HL-60 (cell line): Measurements from ENCODE around the gene TYK2.

Experiments used
- GABPA ChIP-seq: IDR thresholded peaks from 2 replicates; pipeline ENCODE4 v1.6.1; 2012; ENCODE audit warnings: low read depth
- POLR2AphosphoS5 ChIP-seq: IDR thresholded peaks from 2 replicates; pipeline ENCODE4 v1.6.1; 2012; ENCODE audit warnings: low read depth
- SPI1 ChIP-seq: IDR thresholded peaks from 2 replicates; pipeline ENCODE4 v1.6.1; 2012; ENCODE audit warnings: low read depth, mild to moderate bottlenecking, borderline replicate concordance
- TF ChIP-seq, protein P1 (sequence below): IDR thresholded peaks from 2 replicates; pipeline ENCODE4 v1.6.1; 2012; ENCODE audit warnings: low read depth; ENCODE audit not compliant: insufficient replicate concordance
- TF ChIP-seq, protein P2 (sequence below): IDR thresholded peaks from one replicate; pipeline ENCODE4 v1.5.1; 2011; ENCODE audit warnings: low read length, control low read depth, inconsistent platforms; ENCODE audit not compliant: insufficient read depth

DNA sequence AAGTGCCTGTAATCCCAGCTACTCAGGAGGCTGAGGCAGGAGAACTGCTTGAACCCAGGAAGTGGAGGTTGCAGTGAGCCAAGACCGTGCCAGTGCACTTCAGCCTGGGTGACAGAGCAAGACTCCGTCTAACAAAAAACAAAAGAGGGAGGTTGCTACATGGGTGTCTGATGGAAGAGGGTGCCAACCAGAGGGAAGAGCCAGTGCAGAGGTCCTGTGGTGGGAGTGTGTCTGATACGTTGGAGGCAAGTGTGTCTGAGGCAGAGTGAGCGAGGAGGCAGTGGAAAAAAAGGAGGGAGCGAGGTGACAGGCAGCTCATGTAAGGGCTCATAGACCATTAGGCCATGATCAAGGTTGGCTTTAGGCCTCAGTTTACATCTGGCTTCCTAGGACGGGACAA is 46.8 kb upstream of the TYK2 start:
- TF ChIP-seq, protein P1, sequence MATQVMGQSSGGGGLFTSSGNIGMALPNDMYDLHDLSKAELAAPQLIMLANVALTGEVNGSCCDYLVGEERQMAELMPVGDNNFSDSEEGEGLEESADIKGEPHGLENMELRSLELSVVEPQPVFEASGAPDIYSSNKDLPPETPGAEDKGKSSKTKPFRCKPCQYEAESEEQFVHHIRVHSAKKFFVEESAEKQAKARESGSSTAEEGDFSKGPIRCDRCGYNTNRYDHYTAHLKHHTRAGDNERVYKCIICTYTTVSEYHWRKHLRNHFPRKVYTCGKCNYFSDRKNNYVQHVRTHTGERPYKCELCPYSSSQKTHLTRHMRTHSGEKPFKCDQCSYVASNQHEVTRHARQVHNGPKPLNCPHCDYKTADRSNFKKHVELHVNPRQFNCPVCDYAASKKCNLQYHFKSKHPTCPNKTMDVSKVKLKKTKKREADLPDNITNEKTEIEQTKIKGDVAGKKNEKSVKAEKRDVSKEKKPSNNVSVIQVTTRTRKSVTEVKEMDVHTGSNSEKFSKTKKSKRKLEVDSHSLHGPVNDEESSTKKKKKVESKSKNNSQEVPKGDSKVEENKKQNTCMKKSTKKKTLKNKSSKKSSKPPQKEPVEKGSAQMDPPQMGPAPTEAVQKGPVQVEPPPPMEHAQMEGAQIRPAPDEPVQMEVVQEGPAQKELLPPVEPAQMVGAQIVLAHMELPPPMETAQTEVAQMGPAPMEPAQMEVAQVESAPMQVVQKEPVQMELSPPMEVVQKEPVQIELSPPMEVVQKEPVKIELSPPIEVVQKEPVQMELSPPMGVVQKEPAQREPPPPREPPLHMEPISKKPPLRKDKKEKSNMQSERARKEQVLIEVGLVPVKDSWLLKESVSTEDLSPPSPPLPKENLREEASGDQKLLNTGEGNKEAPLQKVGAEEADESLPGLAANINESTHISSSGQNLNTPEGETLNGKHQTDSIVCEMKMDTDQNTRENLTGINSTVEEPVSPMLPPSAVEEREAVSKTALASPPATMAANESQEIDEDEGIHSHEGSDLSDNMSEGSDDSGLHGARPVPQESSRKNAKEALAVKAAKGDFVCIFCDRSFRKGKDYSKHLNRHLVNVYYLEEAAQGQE, result no peak
- TF ChIP-seq, protein P2, sequence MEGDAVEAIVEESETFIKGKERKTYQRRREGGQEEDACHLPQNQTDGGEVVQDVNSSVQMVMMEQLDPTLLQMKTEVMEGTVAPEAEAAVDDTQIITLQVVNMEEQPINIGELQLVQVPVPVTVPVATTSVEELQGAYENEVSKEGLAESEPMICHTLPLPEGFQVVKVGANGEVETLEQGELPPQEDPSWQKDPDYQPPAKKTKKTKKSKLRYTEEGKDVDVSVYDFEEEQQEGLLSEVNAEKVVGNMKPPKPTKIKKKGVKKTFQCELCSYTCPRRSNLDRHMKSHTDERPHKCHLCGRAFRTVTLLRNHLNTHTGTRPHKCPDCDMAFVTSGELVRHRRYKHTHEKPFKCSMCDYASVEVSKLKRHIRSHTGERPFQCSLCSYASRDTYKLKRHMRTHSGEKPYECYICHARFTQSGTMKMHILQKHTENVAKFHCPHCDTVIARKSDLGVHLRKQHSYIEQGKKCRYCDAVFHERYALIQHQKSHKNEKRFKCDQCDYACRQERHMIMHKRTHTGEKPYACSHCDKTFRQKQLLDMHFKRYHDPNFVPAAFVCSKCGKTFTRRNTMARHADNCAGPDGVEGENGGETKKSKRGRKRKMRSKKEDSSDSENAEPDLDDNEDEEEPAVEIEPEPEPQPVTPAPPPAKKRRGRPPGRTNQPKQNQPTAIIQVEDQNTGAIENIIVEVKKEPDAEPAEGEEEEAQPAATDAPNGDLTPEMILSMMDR, result no peak
- TF ChIP-seq SPI1 (no peak), POLR2AphosphoS5 (no peak), GABPA (no peak)
